ENCODE data around the gene TSC22D3.

Gene TSC22D3

DNA sequence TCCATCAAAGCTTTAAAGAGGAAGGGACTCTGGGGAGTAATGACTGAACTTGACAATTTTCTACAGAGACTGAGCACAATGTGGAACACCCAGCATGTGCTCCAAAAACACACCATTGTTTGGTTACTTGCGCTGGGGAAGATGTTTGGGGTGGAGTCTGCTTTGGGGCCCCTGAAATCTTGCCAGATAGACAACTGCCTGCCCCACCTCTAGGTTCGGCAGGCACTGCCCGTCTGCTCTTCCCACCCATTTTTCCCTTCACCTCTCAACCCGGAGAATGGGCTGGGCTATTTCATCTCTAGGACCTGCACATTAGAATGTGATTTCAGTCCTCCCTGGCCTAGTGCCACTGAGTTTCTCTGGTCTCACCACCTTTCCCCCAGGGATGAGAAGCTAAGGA is 41.9 kb downstream of the TSC22D3 start:
- no peak for TF ChIP-seq TAF1 (IDR thresholded peaks at IDR 0.05; ENCODE audit: borderline replicate concordance, insufficient read depth, low read length)
- TF ChIP-seq POLR2AphosphoS5 (IDR thresholded peaks at IDR 0.05; ENCODE audit: low read depth, low read length), result no peak
- TF ChIP-seq REST (IDR thresholded peaks at IDR 0.05; ENCODE audit: insufficient read depth in 1 of 2, low read depth in 2 of 2, low read length in 2 of 2), result no peak
- TF ChIP-seq SIN3A (IDR thresholded peaks at IDR 0.05; ENCODE audit: borderline replicate concordance, insufficient read depth, low read length), result no peak
- TF ChIP-seq FOXP2 (optimal IDR thresholded peaks at IDR 0.05; ENCODE audit: borderline replicate concordance, extremely low read depth, extremely low read length, insufficient read depth), result no peak

DNA sequence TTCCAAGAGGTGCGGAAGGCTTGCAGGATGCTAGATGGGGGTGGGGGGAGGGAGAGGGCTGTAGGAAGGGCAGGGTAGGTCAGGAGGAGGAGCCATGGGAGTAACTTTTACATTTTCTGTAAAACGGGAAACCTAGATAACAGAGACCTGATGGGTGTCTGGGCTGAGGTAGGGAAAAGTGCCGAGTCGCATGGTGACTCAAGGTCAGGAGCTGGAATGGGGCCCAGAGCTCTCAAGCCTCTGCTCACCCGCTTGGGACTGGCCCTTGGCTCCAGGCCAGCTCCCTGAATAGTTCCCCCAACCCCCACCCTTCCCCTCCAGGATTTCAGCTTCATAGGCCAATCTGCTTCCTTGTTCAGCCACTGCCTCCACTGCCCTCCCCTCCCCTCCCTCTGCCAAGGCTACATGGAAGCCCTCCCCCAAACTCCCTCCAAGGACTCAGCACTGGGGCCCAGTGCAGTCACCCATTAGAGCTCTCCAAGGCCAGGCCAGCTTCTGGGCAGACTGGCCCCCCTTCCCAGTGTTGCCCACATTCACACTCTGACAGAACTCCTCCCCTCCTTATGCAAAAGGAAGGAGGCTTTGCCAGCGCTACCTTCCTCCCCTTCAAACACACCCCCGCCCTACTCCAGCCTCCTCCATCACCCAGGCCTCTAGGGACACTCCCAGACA is 43.6 kb downstream of the TSC22D3 start:
- TF ChIP-seq POLR2AphosphoS5 (IDR thresholded peaks at IDR 0.05; ENCODE audit: low read depth, low read length) (no peak), FOXP2 (optimal IDR thresholded peaks at IDR 0.05; ENCODE audit: borderline replicate concordance, extremely low read depth, extremely low read length, insufficient read depth) (no peak), REST (IDR thresholded peaks at IDR 0.05; ENCODE audit: insufficient read depth in 1 of 2, low read depth in 2 of 2, low read length in 2 of 2) (no peak), TAF1 (IDR thresholded peaks at IDR 0.05; ENCODE audit: borderline replicate concordance, insufficient read depth, low read length) (no peak), SIN3A (IDR thresholded peaks at IDR 0.05; ENCODE audit: borderline replicate concordance, insufficient read depth, low read length) (no peak)

GRCh38 chrX:107730991-107731766 is 44.4 kb downstream of the TSC22D3 start:
- TF ChIP-seq FOXP2 (optimal IDR thresholded peaks at IDR 0.05; ENCODE audit: borderline replicate concordance, extremely low read depth, extremely low read length, insufficient read depth), result no peak
- no peak for TF ChIP-seq TAF1 (IDR thresholded peaks at IDR 0.05; ENCODE audit: borderline replicate concordance, insufficient read depth, low read length)
- TF ChIP-seq POLR2AphosphoS5 (IDR thresholded peaks at IDR 0.05; ENCODE audit: low read depth, low read length), result no peak
- TF ChIP-seq REST (IDR thresholded peaks at IDR 0.05; ENCODE audit: insufficient read depth in 1 of 2, low read depth in 2 of 2, low read length in 2 of 2), result no peak
- TF ChIP-seq SIN3A (IDR thresholded peaks at IDR 0.05; ENCODE audit: borderline replicate concordance, insufficient read depth, low read length), result no peak

GRCh38 chrX:107730298-107730655 is 45.3 kb downstream of the TSC22D3 start:
- TF ChIP-seq TAF1 (IDR thresholded peaks at IDR 0.05; ENCODE audit: borderline replicate concordance, insufficient read depth, low read length) (no peak), FOXP2 (optimal IDR thresholded peaks at IDR 0.05; ENCODE audit: borderline replicate concordance, extremely low read depth, extremely low read length, insufficient read depth) (no peak), REST (IDR thresholded peaks at IDR 0.05; ENCODE audit: insufficient read depth in 1 of 2, low read depth in 2 of 2, low read length in 2 of 2) (no peak), SIN3A (IDR thresholded peaks at IDR 0.05; ENCODE audit: borderline replicate concordance, insufficient read depth, low read length) (no peak), POLR2AphosphoS5 (IDR thresholded peaks at IDR 0.05; ENCODE audit: low read depth, low read length) (no peak)

Data from PFSK-1 (cell line).